ENCODE results near the gene PRDX5.

DNA sequence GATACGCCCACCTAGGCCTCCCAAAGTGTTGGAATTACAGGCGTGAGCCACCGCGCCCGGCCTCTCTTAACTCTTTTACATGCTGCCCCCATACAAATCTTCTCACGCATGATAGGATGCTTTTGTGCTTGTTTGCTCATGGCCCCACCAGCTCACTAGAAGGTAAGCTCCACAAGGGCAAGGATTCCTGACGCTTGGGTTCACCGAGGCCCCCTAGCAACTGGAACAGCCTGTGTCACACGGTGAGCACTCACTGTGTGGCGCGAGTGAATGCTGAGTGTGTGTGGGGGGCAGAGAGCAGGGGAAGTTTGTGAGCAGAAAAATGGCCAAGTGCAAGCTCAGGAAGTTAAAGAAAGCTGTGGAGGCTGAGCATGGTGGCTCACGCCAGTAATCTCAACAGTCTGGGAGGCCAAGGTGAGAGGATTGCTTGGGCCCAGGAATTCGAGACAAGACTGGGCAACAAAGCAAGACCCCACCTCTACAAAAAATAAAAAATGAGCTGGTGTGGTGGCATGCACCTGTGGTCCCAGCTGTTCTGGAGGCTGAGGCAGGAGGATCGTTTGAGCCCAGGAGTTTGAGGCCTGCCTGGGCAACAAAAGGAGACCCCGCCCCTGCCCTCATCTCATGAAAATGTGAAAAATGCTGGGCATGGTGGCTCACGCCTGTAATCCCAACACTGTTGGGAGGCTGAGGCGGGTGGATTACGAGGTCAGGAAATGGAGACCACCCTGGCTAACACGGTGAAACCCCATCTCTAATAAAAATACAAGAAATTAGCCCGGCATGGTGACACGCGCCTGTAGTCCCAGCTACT, 35.8 kb upstream of the PRDX5 start:
- TF ChIP-seq POLR2A (IDR thresholded peaks at IDR 0.05) = no peak
- TF ChIP-seq, protein P1, sequence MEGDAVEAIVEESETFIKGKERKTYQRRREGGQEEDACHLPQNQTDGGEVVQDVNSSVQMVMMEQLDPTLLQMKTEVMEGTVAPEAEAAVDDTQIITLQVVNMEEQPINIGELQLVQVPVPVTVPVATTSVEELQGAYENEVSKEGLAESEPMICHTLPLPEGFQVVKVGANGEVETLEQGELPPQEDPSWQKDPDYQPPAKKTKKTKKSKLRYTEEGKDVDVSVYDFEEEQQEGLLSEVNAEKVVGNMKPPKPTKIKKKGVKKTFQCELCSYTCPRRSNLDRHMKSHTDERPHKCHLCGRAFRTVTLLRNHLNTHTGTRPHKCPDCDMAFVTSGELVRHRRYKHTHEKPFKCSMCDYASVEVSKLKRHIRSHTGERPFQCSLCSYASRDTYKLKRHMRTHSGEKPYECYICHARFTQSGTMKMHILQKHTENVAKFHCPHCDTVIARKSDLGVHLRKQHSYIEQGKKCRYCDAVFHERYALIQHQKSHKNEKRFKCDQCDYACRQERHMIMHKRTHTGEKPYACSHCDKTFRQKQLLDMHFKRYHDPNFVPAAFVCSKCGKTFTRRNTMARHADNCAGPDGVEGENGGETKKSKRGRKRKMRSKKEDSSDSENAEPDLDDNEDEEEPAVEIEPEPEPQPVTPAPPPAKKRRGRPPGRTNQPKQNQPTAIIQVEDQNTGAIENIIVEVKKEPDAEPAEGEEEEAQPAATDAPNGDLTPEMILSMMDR (IDR thresholded peaks at IDR 0.05) = no peak

All from testis (tissue), 2 donors.